NCI-H2107 treated with DMSO at 0.1 percent for 48 hours (cell line): Measurements from ENCODE around the gene CIITA.
A peak's percentile ranks its signal among the peaks of the same experiment; 100 is the strongest.

ENCODE experiments used
- DNase-seq: peaks from one replicate; lab custom pipeline; 2025; ENCODE audit not compliant: unreplicated experiment; lab: John Stamatoyannopoulos, UW

The CIITA gene

GRCh38 chr16:10979717-10980601 is 103.0 kb downstream of the CIITA start:
- no peak for DNase-seq

- no peak for DNase-seq
Observed at GRCh38 chr16:10980813-10981212, 103.8 kb downstream of the CIITA start.

GRCh38 chr16:10981697-10982216 is 104.8 kb downstream of the CIITA start:
- no peak for DNase-seq

GRCh38 chr16:10982465-10983150 is 105.6 kb downstream of the CIITA start:
- no peak for DNase-seq

- peak; percentile 34 for DNase-seq
Observed at GRCh38 chr16:10983159-10983558, 106.2 kb downstream of the CIITA start.

GRCh38 chr16:10984509-10984908 is 107.5 kb downstream of the CIITA start:
- DNase-seq, result no peak
